ENCODE results near the gene NLRP6.
"Not testable (repeated sequence)": the region's sequence is repeated elsewhere in the genome, so short reads cannot be mapped to it uniquely, and the experiment has no call there.

Gene NLRP6

DNA sequence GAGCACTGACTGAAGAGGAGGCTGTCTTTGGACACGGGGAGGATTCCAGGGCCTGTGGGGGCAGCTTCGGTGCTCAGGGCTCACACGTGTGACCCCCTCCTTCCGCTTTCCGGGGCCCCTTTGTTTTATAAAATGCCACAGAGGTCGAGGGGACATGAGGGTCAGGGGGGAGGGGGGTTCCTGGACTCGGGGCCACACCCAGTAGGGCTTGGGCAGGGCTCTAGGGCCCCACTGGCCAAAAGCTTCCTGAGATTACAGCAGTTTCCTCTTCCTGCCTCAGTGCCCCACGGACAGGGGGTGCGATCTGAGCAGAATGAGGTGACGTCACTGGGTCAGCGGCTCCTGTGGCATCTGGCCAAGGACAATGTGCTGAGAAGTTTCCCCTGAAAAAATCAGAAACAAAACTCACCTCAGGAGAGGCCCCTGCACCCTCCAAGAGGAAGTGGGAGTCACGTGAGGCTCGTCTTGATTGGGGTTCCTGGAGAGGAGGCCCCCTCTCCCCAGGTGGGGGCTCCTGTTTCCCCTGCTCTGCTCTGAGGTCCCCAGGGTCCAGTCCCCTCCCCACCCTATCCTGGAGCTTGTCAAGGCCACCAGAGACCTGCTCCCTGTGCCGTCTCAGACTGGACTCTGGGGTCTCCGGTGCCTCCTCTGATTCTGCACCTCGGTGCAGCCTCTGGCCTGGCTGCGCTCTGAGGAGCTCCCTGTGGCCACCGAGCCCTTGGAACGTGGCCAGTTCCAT lies 48.8 kb downstream of the NLRP6 start:
- Mint-ChIP-seq H3K27ac (peak overlapping the region; percentile 86 to 93), H3K4me3 (peak overlapping the region; percentile 75 to 78), H3K4me1 (ENCODE audit: low read depth in 2 of 2) (peaks cover 50 to 52% of the 10 kb centered on the region in 2 donors), H3K27me3 (no peaks in the 10 kb centered on the region), H3K36me3 (ENCODE audit: insufficient read depth) (peaks cover 10% of the 10 kb centered on the region), H3K9me3 (no peaks in the 10 kb centered on the region)
- ATAC-seq (replicated peaks) (peak; percentile 75), DNase-seq (peak; percentile 66 to 75 (median 73))

GRCh38 chr11:327581-327923 lies 49.3 kb downstream of the NLRP6 start:
- Mint-ChIP-seq H3K36me3 (ENCODE audit: insufficient read depth) (peaks cover 10% of the 10 kb centered on the region), H3K27ac (peak overlapping the region; percentile 86 to 93), H3K4me3 (peak overlapping the region; percentile 75 to 78), H3K4me1 (ENCODE audit: low read depth in 2 of 2) (peaks cover 51 to 56% of the 10 kb centered on the region in 2 donors), H3K9me3 (no peaks in the 10 kb centered on the region), H3K27me3 (no peaks in the 10 kb centered on the region)
- DNase-seq (no peak), ATAC-seq (replicated peaks) (no peak)

- Mint-ChIP-seq H3K4me1 (ENCODE audit: low read depth in 2 of 2) (peaks cover 55 to 61% of the 10 kb centered on the region in 2 donors), H3K9me3 (no peaks in the 10 kb centered on the region), H3K27ac (peak overlapping the region in 1 of 2 donors; percentile 93), H3K4me3 (no peak overlapping the region), H3K27me3 (no peaks in the 10 kb centered on the region), H3K36me3 (ENCODE audit: insufficient read depth) (peaks cover 10% of the 10 kb centered on the region)
- ATAC-seq (replicated peaks) (no peak), DNase-seq (no peak)
These were observed 49.8 kb downstream of the NLRP6 start for GRCh38 chr11:328012-328411.

GRCh38 chr11:328516-329100 lies 50.4 kb downstream of the NLRP6 start:
- not testable (repeated sequence) for H3K27me3 Mint-ChIP-seq; ATAC-seq (replicated peaks); H3K9me3 Mint-ChIP-seq; DNase-seq
- H3K4me1 Mint-ChIP-seq (ENCODE audit: low read depth in 2 of 2): peaks cover 58 to 63% of the 10 kb centered on the region in 2 donors
- H3K36me3 Mint-ChIP-seq (ENCODE audit: insufficient read depth): peaks cover 10% of the 10 kb centered on the region
- H3K27ac Mint-ChIP-seq: peak overlapping the region in 1 of 2 donors; percentile 88
- peak overlapping the region in 1 of 2 donors; percentile 5 for H3K4me3 Mint-ChIP-seq

- DNase-seq (no peak), ATAC-seq (replicated peaks) (no peak)
- no peaks in the 10 kb centered on the region for H3K27me3 Mint-ChIP-seq
- peak overlapping the region; percentile 46 to 88 for H3K27ac Mint-ChIP-seq
- H3K4me1 Mint-ChIP-seq (ENCODE audit: low read depth in 2 of 2): peaks cover 53 to 58% of the 10 kb centered on the region in 2 donors
- peaks cover 10% of the 10 kb centered on the region for H3K36me3 Mint-ChIP-seq (ENCODE audit: insufficient read depth)
- H3K4me3 Mint-ChIP-seq: peak overlapping the region; percentile 52 to 82
- no peaks in the 10 kb centered on the region for H3K9me3 Mint-ChIP-seq
These were observed 51.7 kb downstream of the NLRP6 start for GRCh38 chr11:329886-330253.

- Mint-ChIP-seq H3K27ac (peak overlapping the region; percentile 46 to 88), H3K36me3 (ENCODE audit: insufficient read depth) (peaks cover 10% of the 10 kb centered on the region), H3K4me1 (ENCODE audit: low read depth in 2 of 2) (peaks cover 52 to 56% of the 10 kb centered on the region in 2 donors), H3K9me3 (no peaks in the 10 kb centered on the region), H3K27me3 (no peaks in the 10 kb centered on the region), H3K4me3 (peak overlapping the region; percentile 78 to 82)
- DNase-seq (no peak), ATAC-seq (replicated peaks) (no peak)
These were observed 52.1 kb downstream of the NLRP6 start for GRCh38 chr11:330307-330693.

GRCh38 chr11:330694-331357 lies 52.6 kb downstream of the NLRP6 start:
- Mint-ChIP-seq H3K4me3 (peak overlapping the region; percentile 78 to 82), H3K4me1 (ENCODE audit: low read depth in 2 of 2) (peaks cover 52 to 56% of the 10 kb centered on the region in 2 donors), H3K36me3 (ENCODE audit: insufficient read depth) (peaks cover 13% of the 10 kb centered on the region), H3K9me3 (no peaks in the 10 kb centered on the region), H3K27me3 (no peaks in the 10 kb centered on the region), H3K27ac (peak overlapping the region in 1 of 2 donors; percentile 88)
- ATAC-seq (replicated peaks) (peak; percentile 16), DNase-seq (no peak)

GRCh38 chr11:331358-332060 lies 53.3 kb downstream of the NLRP6 start:
- no peaks in the 10 kb centered on the region for H3K27me3 Mint-ChIP-seq
- peak overlapping the region; percentile 78 to 82 for H3K4me3 Mint-ChIP-seq
- H3K27ac Mint-ChIP-seq: peak overlapping the region in 1 of 2 donors; percentile 88
- ATAC-seq (replicated peaks): no peak
- H3K9me3 Mint-ChIP-seq: no peaks in the 10 kb centered on the region
- no peak for DNase-seq
- H3K36me3 Mint-ChIP-seq (ENCODE audit: insufficient read depth): peaks cover 9% of the 10 kb centered on the region
- peaks cover 47 to 52% of the 10 kb centered on the region in 2 donors for H3K4me1 Mint-ChIP-seq (ENCODE audit: low read depth in 2 of 2)

DNA sequence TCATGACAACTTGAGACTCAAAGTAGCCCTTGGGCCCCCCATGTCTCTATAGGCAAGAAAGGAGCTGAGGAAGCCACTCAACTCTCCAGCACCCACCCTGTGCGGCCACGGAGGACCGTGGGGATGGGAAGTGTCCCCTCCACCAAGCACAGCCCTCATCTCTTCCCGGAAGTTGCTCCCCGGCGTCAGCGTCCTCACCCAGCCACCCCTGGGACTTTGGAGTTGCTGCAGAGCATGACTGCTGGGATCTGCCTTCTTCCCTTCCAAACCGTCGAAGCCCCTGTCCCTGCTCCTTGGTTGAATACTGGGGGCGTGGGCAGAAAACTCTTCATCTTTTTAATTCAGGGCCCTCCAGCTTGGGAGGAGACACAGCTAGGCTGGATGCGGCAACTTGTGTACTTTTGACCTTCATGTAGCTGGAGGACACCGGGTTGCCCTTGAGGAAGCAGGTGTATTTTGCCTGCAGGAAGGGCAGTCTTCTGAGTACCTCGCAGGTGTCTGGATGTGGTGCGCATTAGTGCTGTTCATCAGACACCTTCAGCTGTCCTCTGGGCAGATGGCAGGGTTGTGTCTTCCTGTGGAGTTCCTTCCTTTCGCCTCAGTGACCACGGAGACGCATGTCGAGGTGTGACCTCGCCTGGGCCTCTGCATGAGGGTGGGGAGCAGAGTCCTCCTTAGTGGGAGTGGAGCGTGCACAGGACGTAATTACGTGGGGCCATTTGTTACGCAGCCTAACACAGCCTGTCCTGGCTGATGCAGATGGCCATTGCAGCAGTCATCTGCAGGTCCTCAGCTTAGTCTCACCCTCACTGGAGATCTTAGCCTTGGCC lies 54.7 kb downstream of the NLRP6 start:
- no peaks in the 10 kb centered on the region for H3K27me3 Mint-ChIP-seq
- H3K4me1 Mint-ChIP-seq (ENCODE audit: low read depth in 2 of 2): peaks cover 46 to 47% of the 10 kb centered on the region in 2 donors
- DNase-seq (no peak), ATAC-seq (replicated peaks) (no peak)
- peak overlapping the region; percentile 15 to 46 for H3K27ac Mint-ChIP-seq
- H3K36me3 Mint-ChIP-seq (ENCODE audit: insufficient read depth): peaks cover 6% of the 10 kb centered on the region
- peak overlapping the region; percentile 27 to 29 for H3K4me3 Mint-ChIP-seq
- H3K9me3 Mint-ChIP-seq: no peaks in the 10 kb centered on the region

DNA sequence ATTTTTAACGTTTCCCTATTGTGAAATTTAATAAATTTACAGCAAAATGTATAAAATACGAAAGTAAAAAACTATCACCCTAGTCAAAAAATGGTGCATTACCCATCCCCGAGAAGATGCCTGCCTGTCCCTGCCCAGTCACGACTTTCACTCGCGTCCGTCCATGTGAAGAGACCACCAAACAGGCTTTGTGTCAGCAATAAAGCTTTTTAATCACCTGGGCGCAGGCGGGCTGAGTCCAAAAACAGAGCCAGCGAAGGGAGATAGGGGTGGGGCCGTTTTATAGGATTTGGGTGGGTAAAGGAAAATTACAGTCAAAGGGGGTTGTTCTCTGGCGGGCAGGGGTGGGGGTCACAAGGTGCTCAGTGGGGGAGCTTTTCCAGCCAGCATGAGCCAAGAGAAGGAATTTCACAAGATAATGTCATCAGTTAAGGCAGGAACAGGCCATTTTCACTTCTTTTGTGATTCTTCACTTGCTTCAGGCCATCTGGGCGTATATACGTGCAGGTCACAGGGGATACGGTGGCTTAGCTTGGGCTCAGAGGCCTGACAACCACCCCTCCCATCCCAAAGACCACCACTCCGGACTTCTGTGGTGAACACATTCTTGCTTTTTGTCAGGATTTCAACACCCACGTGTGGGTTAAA lies 55.5 kb downstream of the NLRP6 start:
- not testable (repeated sequence) for DNase-seq; ATAC-seq (replicated peaks); H3K9me3 Mint-ChIP-seq; H3K4me3 Mint-ChIP-seq; H3K27ac Mint-ChIP-seq; H3K36me3 Mint-ChIP-seq (ENCODE audit: insufficient read depth); H3K27me3 Mint-ChIP-seq
- peaks cover 43 to 47% of the 10 kb centered on the region in 2 donors for H3K4me1 Mint-ChIP-seq (ENCODE audit: low read depth in 2 of 2)

DNA sequence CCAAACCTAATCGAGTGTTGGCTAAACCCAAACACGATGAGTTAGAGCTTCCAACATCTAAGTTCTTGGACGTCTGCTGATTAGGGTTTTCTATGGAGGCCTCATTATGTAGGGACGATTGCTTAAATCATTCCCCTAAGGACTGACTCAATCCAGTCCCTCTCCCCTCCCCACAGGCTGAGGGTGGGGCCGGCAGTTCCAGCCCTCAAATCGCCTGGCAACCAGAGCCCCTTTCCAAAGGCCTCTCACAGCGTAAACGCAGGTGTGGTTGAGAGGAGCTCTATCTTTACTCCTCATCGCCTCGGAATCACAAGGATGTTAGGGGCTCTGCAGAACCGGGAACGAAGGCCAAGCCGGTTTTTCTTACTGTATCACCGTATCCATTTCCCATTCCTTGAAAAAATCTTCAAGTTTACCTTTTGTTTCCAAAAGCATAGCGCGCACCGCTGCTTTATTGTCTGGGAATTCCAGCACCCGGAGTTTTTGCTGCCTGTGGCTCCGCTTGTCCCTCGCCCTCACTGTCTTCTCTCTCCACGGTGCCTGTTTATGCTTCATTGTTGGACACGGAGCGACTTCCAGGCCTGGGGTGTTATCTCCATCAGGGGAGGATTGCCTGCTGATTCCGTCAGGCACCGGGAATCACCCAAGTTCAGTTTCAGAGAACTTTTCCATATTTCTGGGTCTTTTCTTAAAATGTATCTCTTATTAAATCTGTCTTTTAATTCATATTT lies 56.2 kb downstream of the NLRP6 start:
- DNase-seq: no peak
- peaks cover 6% of the 10 kb centered on the region for H3K36me3 Mint-ChIP-seq (ENCODE audit: insufficient read depth)
- H3K9me3 Mint-ChIP-seq: no peaks in the 10 kb centered on the region
- H3K4me1 Mint-ChIP-seq (ENCODE audit: low read depth in 2 of 2): peaks cover 38 to 42% of the 10 kb centered on the region in 2 donors
- no peak overlapping the region for H3K4me3 Mint-ChIP-seq
- no peak overlapping the region for H3K27ac Mint-ChIP-seq
- no peaks in the 10 kb centered on the region for H3K27me3 Mint-ChIP-seq
- no peak for ATAC-seq (replicated peaks)

All from effector memory CD8-positive, alpha-beta T cell (primary cell).